ENCODE measurements around the gene NAB1.
A peak's percentile ranks its signal among the peaks of the same experiment; 100 is the strongest.
"Not testable (repeated sequence)": the region's sequence is repeated elsewhere in the genome, so short reads cannot be mapped to it uniquely, and the experiment has no call there.

The NAB1 gene

GRCh38 chr2:190649035-190649797 is at the start of gene NAB1:
Gene NAB1 (plus strand): TSS chr2:190649083. CDS start chr2:190659177, 10,094 bp downstream.
- DNase-seq (ENCODE audit: low spot score): peak; percentile 32

GRCh38 chr2:190599546-190600220 is 49.2 kb upstream of the NAB1 start:
- DNase-seq (ENCODE audit: low spot score): no peak

GRCh38 chr2:190600293-190601103 is 48.4 kb upstream of the NAB1 start:
- DNase-seq (ENCODE audit: low spot score): no peak

- no peak for DNase-seq (ENCODE audit: low spot score)
Measured at GRCh38 chr2:190603374-190603773, 45.5 kb upstream of the NAB1 start.

GRCh38 chr2:190607014-190607597 is 41.8 kb upstream of the NAB1 start:
- peak; percentile 55 for DNase-seq (ENCODE audit: low spot score)

GRCh38 chr2:190607657-190608357 is 41.1 kb upstream of the NAB1 start:
- DNase-seq (ENCODE audit: low spot score): peak; percentile 88

- DNase-seq (ENCODE audit: low spot score): not testable (repeated sequence)
Measured at GRCh38 chr2:190608863-190609262, 40.0 kb upstream of the NAB1 start.

- DNase-seq (ENCODE audit: low spot score): peak; percentile 37
Measured at GRCh38 chr2:190609397-190609796, 39.5 kb upstream of the NAB1 start.

- not testable (repeated sequence) for DNase-seq (ENCODE audit: low spot score)
Measured at GRCh38 chr2:190610528-190610927, 38.4 kb upstream of the NAB1 start.

GRCh38 chr2:190615555-190616200 is 33.2 kb upstream of the NAB1 start:
- no peak for DNase-seq (ENCODE audit: low spot score)

GRCh38 chr2:190618030-190618429 is 30.9 kb upstream of the NAB1 start:
- peak; percentile 18 for DNase-seq (ENCODE audit: low spot score)

- DNase-seq (ENCODE audit: low spot score): no peak
Measured at GRCh38 chr2:190625691-190626090, 23.2 kb upstream of the NAB1 start.

GRCh38 chr2:190626641-190627210 is 22.2 kb upstream of the NAB1 start:
- DNase-seq (ENCODE audit: low spot score): no peak

- no peak for DNase-seq (ENCODE audit: low spot score)
Measured at GRCh38 chr2:190627448-190628412, 21.2 kb upstream of the NAB1 start.

GRCh38 chr2:190628591-190629319 is 20.1 kb upstream of the NAB1 start:
- no peak for DNase-seq (ENCODE audit: low spot score)

GRCh38 chr2:190634381-190634780 is 14.5 kb upstream of the NAB1 start:
- DNase-seq (ENCODE audit: low spot score): no peak

- no peak for DNase-seq (ENCODE audit: low spot score)
Measured at GRCh38 chr2:190635781-190636180, 13.1 kb upstream of the NAB1 start.

GRCh38 chr2:190636361-190636760 is 12.5 kb upstream of the NAB1 start:
- peak; percentile 19 for DNase-seq (ENCODE audit: low spot score)

- no peak for DNase-seq (ENCODE audit: low spot score)
Measured at GRCh38 chr2:190637281-190637734, 11.6 kb upstream of the NAB1 start.

Measured in LoVo (cell line).